NB4 (cell line): ENCODE measurements around the gene WDR48.

ENCODE experiments used
- POLR2A ChIP-seq: IDR thresholded peaks from 2 replicates; pipeline ENCODE4 v1.6.1; 2011; ENCODE audit warnings: mild to moderate bottlenecking; ENCODE audit not compliant: insufficient read length; ENCODE audit errors: extremely low read depth
- TF ChIP-seq, protein P1 (sequence below): IDR thresholded peaks from one replicate; pipeline ENCODE4 v1.5.1; 2012; ENCODE audit warnings: low read depth, low read length

- TF ChIP-seq, protein P1, sequence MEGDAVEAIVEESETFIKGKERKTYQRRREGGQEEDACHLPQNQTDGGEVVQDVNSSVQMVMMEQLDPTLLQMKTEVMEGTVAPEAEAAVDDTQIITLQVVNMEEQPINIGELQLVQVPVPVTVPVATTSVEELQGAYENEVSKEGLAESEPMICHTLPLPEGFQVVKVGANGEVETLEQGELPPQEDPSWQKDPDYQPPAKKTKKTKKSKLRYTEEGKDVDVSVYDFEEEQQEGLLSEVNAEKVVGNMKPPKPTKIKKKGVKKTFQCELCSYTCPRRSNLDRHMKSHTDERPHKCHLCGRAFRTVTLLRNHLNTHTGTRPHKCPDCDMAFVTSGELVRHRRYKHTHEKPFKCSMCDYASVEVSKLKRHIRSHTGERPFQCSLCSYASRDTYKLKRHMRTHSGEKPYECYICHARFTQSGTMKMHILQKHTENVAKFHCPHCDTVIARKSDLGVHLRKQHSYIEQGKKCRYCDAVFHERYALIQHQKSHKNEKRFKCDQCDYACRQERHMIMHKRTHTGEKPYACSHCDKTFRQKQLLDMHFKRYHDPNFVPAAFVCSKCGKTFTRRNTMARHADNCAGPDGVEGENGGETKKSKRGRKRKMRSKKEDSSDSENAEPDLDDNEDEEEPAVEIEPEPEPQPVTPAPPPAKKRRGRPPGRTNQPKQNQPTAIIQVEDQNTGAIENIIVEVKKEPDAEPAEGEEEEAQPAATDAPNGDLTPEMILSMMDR: no peak
- no peak for TF ChIP-seq POLR2A
Measured at GRCh38 chr3:39100500-39100886, 48.7 kb downstream of the WDR48 start.
